Measurements from ENCODE around the gene SSBP1. TPM values are rescaled to one million over a fixed set of nuclear protein-coding genes. Genes with fewer than 3 reads are reported as not detected.

The SSBP1 gene
- total RNA-seq, 1 experiment from 2014 or later = 269 TPM

DNA sequence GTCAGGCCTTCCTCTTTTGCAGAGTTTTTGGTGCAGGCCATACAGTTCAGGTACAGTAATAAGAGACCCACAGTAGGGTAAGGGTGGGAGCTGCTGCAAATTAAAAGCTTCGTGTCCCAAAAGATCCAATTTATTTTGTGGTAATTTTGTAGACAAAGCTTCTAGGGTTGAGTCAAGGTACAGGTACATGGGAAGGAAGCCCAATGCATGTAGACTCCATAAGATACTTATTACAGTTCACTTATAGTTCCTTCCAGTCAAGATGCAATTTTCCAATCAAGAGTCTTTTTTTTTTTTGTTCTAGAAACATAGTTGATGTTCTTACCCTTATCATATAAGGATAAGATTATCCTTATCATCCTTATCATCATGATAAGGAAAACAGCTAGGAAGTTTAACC lies 38.2 kb downstream of the SSBP1 start, which contains the start of gene TAS2R4:
TAS2R4 (plus strand) TSS at position 301 of the 400 bp plus-strand sequence. CDS start 1,815 bp downstream, outside the sequence.
- ATAC-seq (no peak), DNase-seq (no peak)
- no peaks in the 10 kb centered on the region for H3K9me3 ChIP-seq (ENCODE audit: low read length)
- H3K4me1 ChIP-seq (ENCODE audit: insufficient read depth, low read length) = no peaks in the 10 kb centered on the region
- H3K9me2 ChIP-seq (replicated peaks; ENCODE audit: low read length) = no peaks in the 10 kb centered on the region
- no peak within 1 kb of the TSS for H3K27ac ChIP-seq (ENCODE audit: low read length)
- H3K4me2 ChIP-seq (ENCODE audit: low read length) = no peak within 1 kb of the TSS
- H4K20me1 ChIP-seq (ENCODE audit: low read length) = no peaks in the 10 kb centered on the region
- no peak within 1 kb of the TSS for H3K9ac ChIP-seq (ENCODE audit: low read length)
- POLR2A ChIA-PET (ENCODE audit: unreplicated experiment) = no interaction called here
- H3K4me3 ChIP-seq (ENCODE audit: low read length) = no peak within 1 kb of the TSS
- no TSS peak for BruUV-seq (replicated peaks)
- no peaks in the 10 kb centered on the region for H3F3A ChIP-seq (ENCODE audit: low read length, unreplicated experiment)
- CTCF ChIA-PET = no interaction called here
- no peak within 1 kb of the TSS for H2AFZ ChIP-seq (ENCODE audit: low read length)
- TF ChIP-seq EZH2phosphoT487 (IDR thresholded peaks at IDR 0.05; ENCODE audit: borderline replicate concordance, low read length) (no peak), EZH2 (IDR thresholded peaks at IDR 0.05; ENCODE audit: low read length, unreplicated experiment) (no peak)
- TF ChIP-seq, protein P1, sequence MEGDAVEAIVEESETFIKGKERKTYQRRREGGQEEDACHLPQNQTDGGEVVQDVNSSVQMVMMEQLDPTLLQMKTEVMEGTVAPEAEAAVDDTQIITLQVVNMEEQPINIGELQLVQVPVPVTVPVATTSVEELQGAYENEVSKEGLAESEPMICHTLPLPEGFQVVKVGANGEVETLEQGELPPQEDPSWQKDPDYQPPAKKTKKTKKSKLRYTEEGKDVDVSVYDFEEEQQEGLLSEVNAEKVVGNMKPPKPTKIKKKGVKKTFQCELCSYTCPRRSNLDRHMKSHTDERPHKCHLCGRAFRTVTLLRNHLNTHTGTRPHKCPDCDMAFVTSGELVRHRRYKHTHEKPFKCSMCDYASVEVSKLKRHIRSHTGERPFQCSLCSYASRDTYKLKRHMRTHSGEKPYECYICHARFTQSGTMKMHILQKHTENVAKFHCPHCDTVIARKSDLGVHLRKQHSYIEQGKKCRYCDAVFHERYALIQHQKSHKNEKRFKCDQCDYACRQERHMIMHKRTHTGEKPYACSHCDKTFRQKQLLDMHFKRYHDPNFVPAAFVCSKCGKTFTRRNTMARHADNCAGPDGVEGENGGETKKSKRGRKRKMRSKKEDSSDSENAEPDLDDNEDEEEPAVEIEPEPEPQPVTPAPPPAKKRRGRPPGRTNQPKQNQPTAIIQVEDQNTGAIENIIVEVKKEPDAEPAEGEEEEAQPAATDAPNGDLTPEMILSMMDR (conservative IDR thresholded peaks at IDR 0.05; ENCODE audit: low read depth, low read length) = no peak
- H3K79me2 ChIP-seq (ENCODE audit: low read length) = no peaks in the 10 kb centered on the region
- intact Hi-C loops (cut with micrococcal nuclease) = no loop called here
- H3K27me3 ChIP-seq (ENCODE audit: low read length) = no peaks in the 10 kb centered on the region
- no peaks in the 10 kb centered on the region for H3K36me3 ChIP-seq (ENCODE audit: low read depth, low read length)

DNA sequence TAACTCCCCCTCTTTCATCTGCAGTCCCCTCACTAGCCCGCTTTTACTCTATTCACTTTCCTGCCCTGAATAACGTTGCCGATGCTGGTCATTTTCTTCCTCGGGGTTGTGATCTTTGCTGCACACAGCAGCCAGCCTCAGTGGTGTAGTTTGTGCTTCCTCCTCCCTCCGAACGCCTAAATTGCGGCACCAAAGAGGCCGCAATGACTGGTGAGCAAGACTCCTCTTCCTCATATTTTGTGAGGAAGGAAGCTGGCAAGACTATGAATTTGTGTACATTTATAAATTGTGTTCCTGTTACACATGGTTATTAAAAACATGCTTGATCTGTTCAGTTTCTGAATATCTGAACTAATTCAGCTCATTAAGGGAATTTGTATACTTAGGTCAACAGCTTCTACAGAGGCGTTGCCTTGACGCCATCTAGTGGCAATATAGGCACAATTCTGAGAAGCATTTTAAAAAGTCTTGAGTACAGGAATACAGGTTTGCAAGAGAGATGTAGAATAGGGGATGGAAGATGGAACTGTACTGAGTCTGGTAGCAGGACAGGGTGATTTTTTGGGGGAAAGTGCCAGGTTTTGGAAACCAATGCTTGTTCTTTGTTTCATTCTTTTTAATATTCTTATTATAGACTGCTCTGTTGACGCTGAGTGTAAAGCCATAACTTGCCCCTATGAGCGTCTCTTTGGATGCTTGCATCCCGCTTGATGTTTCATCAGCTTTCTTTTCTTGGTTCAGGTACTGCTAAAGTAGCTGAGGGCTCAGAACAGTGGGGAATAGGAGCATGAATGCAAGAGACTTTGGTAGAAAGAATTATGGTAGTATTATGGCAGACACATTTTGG lies 47.8 kb downstream of the SSBP1 start:
- ATAC-seq (peak; percentile 94), DNase-seq (peak; percentile 69)
- Histone ChIP-seq H3K9me2 (replicated peaks; ENCODE audit: low read length) (no peaks in the 10 kb centered on the region), H3K79me2 (ENCODE audit: low read length) (no peaks in the 10 kb centered on the region), H4K20me1 (ENCODE audit: low read length) (no peaks in the 10 kb centered on the region), H3K4me1 (ENCODE audit: insufficient read depth, low read length) (no peaks in the 10 kb centered on the region), H3K4me3 (ENCODE audit: low read length) (no peak overlapping the region), H3K36me3 (ENCODE audit: low read depth, low read length) (no peaks in the 10 kb centered on the region), H2AFZ (ENCODE audit: low read length) (no peak overlapping the region), H3K27me3 (ENCODE audit: low read length) (no peaks in the 10 kb centered on the region), H3F3A (ENCODE audit: low read length, unreplicated experiment) (no peaks in the 10 kb centered on the region), H3K27ac (ENCODE audit: low read length) (no peak overlapping the region), H3K4me2 (ENCODE audit: low read length) (no peak overlapping the region), H3K9ac (ENCODE audit: low read length) (no peak overlapping the region), H3K9me3 (ENCODE audit: low read length) (no peaks in the 10 kb centered on the region)
- TF ChIP-seq EZH2phosphoT487 (IDR thresholded peaks at IDR 0.05; ENCODE audit: borderline replicate concordance, low read length) = no peak
- TF ChIP-seq, protein P1 (conservative IDR thresholded peaks at IDR 0.05; ENCODE audit: low read depth, low read length) = peak; percentile 91
- CTCF ChIA-PET = interaction anchor here (0.7 to 1.1 kb wide), 3 partner anchors 48 to 136 kb away, joined by 4 to 13 read pairs (median 7); partner anchors contain the start of gene SSBP1
- intact Hi-C loops (cut with micrococcal nuclease) = loop anchor here (1.0 kb wide), 2 partner anchors 31 to 132 kb away; no protein-coding TSS in a partner anchor
- no TSS peak for BruUV-seq (replicated peaks)
- POLR2A ChIA-PET (ENCODE audit: unreplicated experiment) = no interaction called here

DNA sequence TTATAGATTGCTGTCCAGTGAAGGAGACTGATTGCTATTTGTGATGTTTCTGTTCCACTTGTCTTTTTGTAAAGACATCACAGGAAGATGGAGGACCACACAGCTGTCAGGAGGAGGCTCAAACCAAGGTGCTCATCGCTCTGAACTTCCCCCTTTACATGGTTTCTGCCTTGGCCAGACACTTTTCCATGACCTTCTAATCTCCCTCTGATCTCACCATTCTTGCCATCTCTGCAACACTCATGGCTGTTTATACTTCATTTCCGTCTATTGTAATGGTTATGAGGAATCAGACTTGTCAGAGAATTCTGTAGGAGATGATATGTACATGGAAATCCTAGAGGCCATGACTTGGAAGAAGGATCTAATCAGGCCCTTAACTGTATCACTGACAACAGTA lies 50.1 kb downstream of the SSBP1 start:
- Histone ChIP-seq H3K4me3 (ENCODE audit: low read length) (no peak overlapping the region), H3K9me3 (ENCODE audit: low read length) (no peaks in the 10 kb centered on the region), H3K9ac (ENCODE audit: low read length) (no peak overlapping the region), H3F3A (ENCODE audit: low read length, unreplicated experiment) (no peaks in the 10 kb centered on the region), H2AFZ (ENCODE audit: low read length) (no peak overlapping the region), H3K9me2 (replicated peaks; ENCODE audit: low read length) (no peaks in the 10 kb centered on the region), H3K4me1 (ENCODE audit: insufficient read depth, low read length) (no peaks in the 10 kb centered on the region), H3K27ac (ENCODE audit: low read length) (no peak overlapping the region), H3K4me2 (ENCODE audit: low read length) (no peak overlapping the region), H3K79me2 (ENCODE audit: low read length) (no peaks in the 10 kb centered on the region), H4K20me1 (ENCODE audit: low read length) (no peaks in the 10 kb centered on the region), H3K36me3 (ENCODE audit: low read depth, low read length) (no peaks in the 10 kb centered on the region), H3K27me3 (ENCODE audit: low read length) (no peaks in the 10 kb centered on the region)
- BruUV-seq (replicated peaks) = no TSS peak
- CTCF ChIA-PET = no interaction called here
- POLR2A ChIA-PET (ENCODE audit: unreplicated experiment) = no interaction called here
- TF ChIP-seq EZH2phosphoT487 (IDR thresholded peaks at IDR 0.05; ENCODE audit: borderline replicate concordance, low read length) = no peak
- TF ChIP-seq, protein P1 (conservative IDR thresholded peaks at IDR 0.05; ENCODE audit: low read depth, low read length) = no peak
- TF ChIP-seq EZH2 (IDR thresholded peaks at IDR 0.05; ENCODE audit: low read length, unreplicated experiment) = no peak
- ATAC-seq (no peak), DNase-seq (no peak)
- intact Hi-C loops (cut with micrococcal nuclease) = no loop called here
